ENCODE results near the gene C1QA. TPM values are rescaled to one million over a fixed set of nuclear protein-coding genes. Genes with fewer than 3 reads are reported as not detected.
A peak's percentile ranks its signal among the peaks of the same experiment; 100 is the strongest.

Gene C1QA
- polyA plus RNA-seq, 1 of the 3 experiments (the other 2 are of a cell fraction): not detected

- TF ChIP-seq GABPA (IDR thresholded peaks at IDR 0.05; ENCODE audit: low read depth) (no peak), MEF2A (IDR thresholded peaks at IDR 0.05; ENCODE audit: borderline replicate concordance, low read depth) (no peak), FOSL2 (IDR thresholded peaks at IDR 0.05; ENCODE audit: borderline replicate concordance, low read depth) (no peak)
Measured at GRCh38 chr1:22641247-22641646, 4.8 kb downstream of the C1QA start (continued).

GRCh38 chr1:22641906-22642636 lies 5.6 kb downstream of the C1QA start:
- Histone ChIP-seq H3K4me1 (ENCODE audit: control insufficient read depth in 1 of 2, insufficient read depth in 2 of 2, low read depth in 1 of 2, low read length in 1 of 2) (peaks cover 0 to 11% of the 10 kb centered on the region in 2 experiments; a peak in 1 of 4 replicates), H3K36me3 (replicated peaks in 1 of 2; ENCODE audit: control insufficient read depth in 1 of 2, insufficient read depth in 2 of 2, low read length in 1 of 2) (no peaks in the 10 kb centered on the region), H3K9ac (no peak overlapping the region), H3K9me2 (no peaks in the 10 kb centered on the region), H3K9me3 (no peaks in the 10 kb centered on the region), H4K20me1 (ENCODE audit: insufficient read depth) (no peaks in the 10 kb centered on the region), H3K27ac (ENCODE audit: low read depth in 2 of 2, low read length in 1 of 2) (no peak overlapping the region), H3K4me2 (no peak overlapping the region), H3K27me3 (ENCODE audit: insufficient read depth) (no peaks in the 10 kb centered on the region), H3F3A (replicated peaks; ENCODE audit: insufficient read depth) (no peaks in the 10 kb centered on the region), H3K4me3 (ENCODE audit: low read depth in 2 of 2, low read length in 1 of 2) (no peak overlapping the region; a peak in 1 of 4 replicates), H2AFZ (ENCODE audit: low read depth) (no peak overlapping the region), H3K79me2 (ENCODE audit: insufficient read depth) (no peaks in the 10 kb centered on the region)
- DNase-seq: peak; percentile 95
- ChIA-PET POLR2A (interaction anchor here (1.3 kb wide), 1 partner anchor 114 kb away, joined by 3 read pairs; no protein-coding TSS in a partner anchor), CTCF (interaction anchor here (0.6 to 8.9 kb wide), 76 partner anchors 9 to 583 kb away, joined by 3 to 289 read pairs (median 4); partner anchors contain the start of genes C1QB, WNT4 and ZBTB40)
- WGBS (ENCODE audit: low lambda C conversion rate): 50% methylated on average over 4 of the region's 18 CpGs
- TF ChIP-seq NFIC (IDR thresholded peaks at IDR 0.05; ENCODE audit: borderline replicate concordance): peak; percentile 67; the same call in 1 of the 2 replicates
- peak; percentile 84 for TF ChIP-seq CTCF (IDR thresholded peaks at IDR 0.05)
- no peak for TF ChIP-seq REST (IDR thresholded peaks at IDR 0.05; ENCODE audit: low read depth, low read length)
- TF ChIP-seq RFX5 (IDR thresholded peaks at IDR 0.05; ENCODE audit: low read length): no peak
- no peak for TF ChIP-seq TCF12 (IDR thresholded peaks at IDR 0.05)
- no peak for TF ChIP-seq TEAD4 (IDR thresholded peaks at IDR 0.05; ENCODE audit: borderline replicate concordance, insufficient read depth)
- no peak for TF ChIP-seq EP300 (IDR thresholded peaks at IDR 0.05; ENCODE audit: borderline replicate concordance in 1 of 2, low read depth in 1 of 2, low read length in 1 of 2)
- no peak for TF ChIP-seq MXI1 (IDR thresholded peaks at IDR 0.05; ENCODE audit: low read depth, low read length)
- no peak for TF ChIP-seq POLR2AphosphoS5 (IDR thresholded peaks at IDR 0.05; ENCODE audit: low read depth, low read length)
- TF ChIP-seq GATA2 (CRISPR knock-in tag; IDR thresholded peaks at IDR 0.05): no peak
- no peak for TF ChIP-seq PBX3 (IDR thresholded peaks at IDR 0.05)
- no peak for TF ChIP-seq ZBTB33 (IDR thresholded peaks at IDR 0.05; ENCODE audit: borderline replicate concordance, low read depth)
- TF ChIP-seq RAD21 (IDR thresholded peaks at IDR 0.05; ENCODE audit: low read length): peak; percentile 94
- TF ChIP-seq RXRA (IDR thresholded peaks at IDR 0.05; ENCODE audit: borderline replicate concordance, low read depth): no peak
- 0 out of 2 replicates have a peak, but pooled peaks have one; percentile 19 for TF ChIP-seq RCOR1 (IDR thresholded peaks at IDR 0.05; ENCODE audit: low read length)
- TF ChIP-seq SMC3 (IDR thresholded peaks at IDR 0.05; ENCODE audit: low read depth, low read length): peak; percentile 97
- TF ChIP-seq SIN3A (IDR thresholded peaks at IDR 0.05; ENCODE audit: borderline replicate concordance, low read depth, low read length): no peak
- TF ChIP-seq MEF2A (IDR thresholded peaks at IDR 0.05; ENCODE audit: borderline replicate concordance, low read depth): no peak
- no peak for TF ChIP-seq USF1 (IDR thresholded peaks at IDR 0.05; ENCODE audit: borderline replicate concordance, low read depth)
- no peak for TF ChIP-seq FOSL2 (IDR thresholded peaks at IDR 0.05; ENCODE audit: borderline replicate concordance, low read depth)
